Measurements from ENCODE around the gene HDAC8.

- TF ChIP-seq CTCF (IDR thresholded peaks at IDR 0.05) (no peak), ZFX (IDR thresholded peaks at IDR 0.05; ENCODE audit: borderline replicate concordance) (no peak)
Measured at GRCh38 chrX:72466493-72466892, 106.2 kb downstream of the HDAC8 start.
